ACHN (cell line): ENCODE data around the gene OR1A2.
"Not testable (repeated sequence)": the region's sequence is repeated elsewhere in the genome, so short reads cannot be mapped to it uniquely, and the experiment has no call there.

ENCODE experiments used
- DNase-seq: peaks from one replicate; pipeline ENCODE4 v3.0.0-alpha.2; 2015
- in situ Hi-C: cut with HindIII; loops from 2 replicates; pipeline ENCODE4 v1.10.0; 2017; ENCODE audit warnings: low sequenced_read_pairs, low pct_ligation_motif_present, low pct_unique_long_range_greater_than_20kb

The OR1A2 gene

GRCh38 chr17:3197219-3197618 lies at the start of gene OR1A2:
Gene OR1A2, plus strand, starts transcription at chr17:3197519. Its CDS starts 0 bp downstream, at chr17:3197519.
- in situ Hi-C loops: no loop called here
- no peak for DNase-seq

- in situ Hi-C loops: no loop called here
- no peak for DNase-seq
Measured at GRCh38 chr17:3157218-3157617, 40.1 kb upstream of the OR1A2 start.

- in situ Hi-C loops: no loop called here
- DNase-seq: no peak
Measured at GRCh38 chr17:3167574-3167973, 29.7 kb upstream of the OR1A2 start.

GRCh38 chr17:3189961-3190360 lies 7.4 kb upstream of the OR1A2 start:
- no peak for DNase-seq
- in situ Hi-C loops: no loop called here

GRCh38 chr17:3207367-3207766 lies 10.0 kb downstream of the OR1A2 start, which contains the start of gene OR1A1:
Gene OR1A1, plus strand, starts transcription at chr17:3207667. Its CDS starts 7,954 bp downstream, at chr17:3215621.
- no peak for DNase-seq
- in situ Hi-C loops: no loop called here

GRCh38 chr17:3208484-3208883 lies 11.2 kb downstream of the OR1A2 start:
- in situ Hi-C loops: no loop called here
- DNase-seq: no peak

- in situ Hi-C loops: no loop called here
- no peak for DNase-seq
Measured at GRCh38 chr17:3213001-3213400, 15.7 kb downstream of the OR1A2 start.

- in situ Hi-C loops: no loop called here
- DNase-seq: no peak
Measured at GRCh38 chr17:3213587-3213986, 16.3 kb downstream of the OR1A2 start.

- in situ Hi-C loops, DNase-seq: not testable (repeated sequence)
Measured at GRCh38 chr17:3219978-3220377, 22.7 kb downstream of the OR1A2 start.

GRCh38 chr17:3221850-3222249 lies 24.5 kb downstream of the OR1A2 start:
- in situ Hi-C loops: no loop called here

GRCh38 chr17:3222505-3222904 lies 25.2 kb downstream of the OR1A2 start:
- DNase-seq: no peak
- in situ Hi-C loops: no loop called here

More at GRCh38 chr17:3221850-3222249, 24.5 kb downstream of the OR1A2 start:
- DNase-seq: no peak

- DNase-seq, in situ Hi-C loops: not testable (repeated sequence)
Measured at GRCh38 chr17:3224721-3225352, 27.5 kb downstream of the OR1A2 start.

GRCh38 chr17:3232300-3232699 lies 35.0 kb downstream of the OR1A2 start:
- in situ Hi-C loops: not testable (repeated sequence)

GRCh38 chr17:3238685-3239084 lies 41.4 kb downstream of the OR1A2 start:
- DNase-seq, in situ Hi-C loops: not testable (repeated sequence)

More at GRCh38 chr17:3232300-3232699, 35.0 kb downstream of the OR1A2 start:
- DNase-seq: not testable (repeated sequence)

GRCh38 chr17:3241044-3241443 lies 43.7 kb downstream of the OR1A2 start:
- DNase-seq, in situ Hi-C loops: not testable (repeated sequence)

- in situ Hi-C loops, DNase-seq: not testable (repeated sequence)
Measured at GRCh38 chr17:3244841-3245240, 47.5 kb downstream of the OR1A2 start.
